Karpas-422 (cell line): Measurements from ENCODE around the gene ANXA10. TPM values are rescaled to one million over a fixed set of nuclear protein-coding genes. Genes with fewer than 3 reads are reported as not detected.

Experiments
- DNase-seq: peaks from one replicate; pipeline ENCODE4 v3.0.0-alpha.2; 2015
- H2AFZ ChIP-seq: fragments of 200-600 bp; sonication (generic); 2 replicates; pipeline ENCODE4 v1.6.1; 2014; ENCODE audit warnings: antibody characterized with exemption, low read length, mixed read lengths
- H3K27ac ChIP-seq: fragments of 200-600 bp; sonication (generic); 2 replicates; pipeline ENCODE4 v1.5.1; 2014; ENCODE audit warnings: mild to moderate bottlenecking, low read length, moderate library complexity
- H3K27me3 ChIP-seq: fragments of 200-600 bp; sonication (generic); 2 replicates; pipeline ENCODE4 v1.6.1; 2014; ENCODE audit warnings: low read length, mixed read lengths
- H3K36me3 ChIP-seq: fragments of 200-600 bp; sonication (generic); 2 replicates; pipeline ENCODE4 v1.6.1; 2014; ENCODE audit warnings: low read length, mixed read lengths; ENCODE audit not compliant: insufficient read depth
- H3K4me1 ChIP-seq: fragments of 200-600 bp; sonication (generic); 2 replicates; pipeline ENCODE4 v1.6.1; 2014; ENCODE audit warnings: mild to moderate bottlenecking, low read length, mixed read lengths
- H3K4me2 ChIP-seq: fragments of 200-600 bp; sonication (generic); 2 replicates; pipeline ENCODE4 v1.6.1; 2014; ENCODE audit warnings: low read length, low read depth, mild to moderate bottlenecking; ENCODE audit not compliant: poor library complexity, severe bottlenecking
- H3K4me3 ChIP-seq: fragments of 200-600 bp; sonication (generic); 2 replicates; pipeline ENCODE4 v1.5.1; 2014; ENCODE audit warnings: mild to moderate bottlenecking, antibody characterized with exemption, low read length, mixed read lengths
- H3K79me2 ChIP-seq: fragments of 200-600 bp; sonication (generic); 2 replicates; pipeline ENCODE4 v1.6.1; 2014; ENCODE audit warnings: mild to moderate bottlenecking, low read length, mixed read lengths
- H3K9ac ChIP-seq: fragments of 200-600 bp; sonication (generic); 2 replicates; pipeline ENCODE4 v1.6.0; 2014; ENCODE audit warnings: low read length
- H3K9me2 ChIP-seq: fragments of 200-600 bp; sonication (generic), shearing (Covaris generic); replicated peaks from 2 replicates; pipeline ENCODE4 v1.6.0; 2014; ENCODE audit warnings: mild to moderate bottlenecking, low read length, moderate library complexity; ENCODE audit not compliant: insufficient read depth
- H3K9me3 ChIP-seq: fragments of 300-700, 200-600 bp; sonication (generic); 2 replicates; pipeline ENCODE4 v1.6.1; 2014; ENCODE audit warnings: low read length, mixed read lengths
- H4K20me1 ChIP-seq: fragments of 200-600 bp; sonication (generic); 2 replicates; pipeline ENCODE4 v1.6.1; 2014; ENCODE audit warnings: mild to moderate bottlenecking, antibody characterized with exemption, low read length, low read depth; ENCODE audit not compliant: insufficient read depth
- total RNA-seq: library from RNA; depleted of rRNA; stranded (reverse); fragments of >200 nt; shearing (Covaris generic); gene quantifications from 2 replicates; pipeline ENCODE4 v1.2.3, GENCODE V29; 2014; ENCODE audit warnings: low replicate concordance

ANXA10 gene
- total RNA-seq, 1 experiment from 2014 or later, result not detected

DNA sequence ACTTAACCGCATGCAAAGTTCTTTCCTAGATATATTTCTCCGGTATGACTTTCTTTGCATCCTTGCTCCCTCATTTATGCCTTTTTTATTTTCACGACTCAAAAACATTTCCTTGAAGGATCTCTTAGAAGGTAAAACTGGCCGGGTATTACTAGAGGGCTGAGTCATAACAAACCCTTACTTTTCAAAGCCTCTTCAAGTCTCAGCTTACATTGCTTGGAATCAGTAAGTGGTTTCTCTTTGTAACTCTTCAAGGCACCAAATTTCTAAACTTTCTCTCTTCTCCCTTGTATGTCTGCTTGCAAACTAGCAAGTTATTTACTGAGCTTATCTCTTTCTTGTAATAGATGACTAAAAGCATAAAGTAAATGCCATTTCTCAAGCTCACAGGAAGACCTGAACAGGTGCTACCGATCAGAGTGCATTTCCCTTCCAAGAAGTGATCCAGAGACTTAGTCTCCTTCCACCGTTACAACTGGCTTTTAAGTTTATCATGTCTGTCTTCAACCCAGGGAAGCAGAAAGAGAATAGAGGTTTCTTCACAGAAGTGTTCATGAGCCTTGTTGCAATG, 75.5 kb downstream of the ANXA10 start:
- Histone ChIP-seq H3K27me3 (no peaks in the 10 kb centered on the region), H3K36me3 (no peaks in the 10 kb centered on the region), H3K4me2 (no peak overlapping the region), H3K9me2 (no peaks in the 10 kb centered on the region), H3K4me1 (no peaks in the 10 kb centered on the region), H3K4me3 (no peak overlapping the region), H3K9ac (no peak overlapping the region), H4K20me1 (no peaks in the 10 kb centered on the region), H2AFZ (no peak overlapping the region), H3K9me3 (no peaks in the 10 kb centered on the region), H3K79me2 (no peaks in the 10 kb centered on the region), H3K27ac (no peak overlapping the region)
- no peak for DNase-seq

DNA sequence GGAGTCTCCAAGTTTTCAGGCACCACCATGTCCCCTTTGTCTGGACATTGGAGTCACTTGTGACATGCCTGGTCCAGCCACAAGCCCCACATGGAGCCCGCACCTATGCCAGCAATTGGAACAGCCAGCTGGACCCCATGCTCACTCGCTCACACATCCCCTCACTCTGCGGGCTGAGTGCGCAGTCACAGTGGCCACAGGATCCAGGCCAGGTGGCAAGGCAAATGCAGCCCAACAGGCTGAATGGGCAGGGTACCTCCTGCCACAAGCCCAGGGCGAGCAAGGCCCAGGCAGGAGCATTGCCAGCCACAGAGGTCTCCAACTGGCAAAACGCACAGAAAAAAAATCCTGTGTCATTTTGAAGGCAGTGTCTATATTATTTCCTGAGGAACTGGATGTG, 82.0 kb downstream of the ANXA10 start:
- no peaks in the 10 kb centered on the region for H3K9me3 ChIP-seq
- no peak overlapping the region for H3K27ac ChIP-seq
- H3K4me1 ChIP-seq, result no peaks in the 10 kb centered on the region
- no peak overlapping the region for H3K9ac ChIP-seq
- no peaks in the 10 kb centered on the region for H3K36me3 ChIP-seq
- no peak overlapping the region for H3K4me3 ChIP-seq
- no peaks in the 10 kb centered on the region for H3K79me2 ChIP-seq
- no peak overlapping the region for H3K4me2 ChIP-seq
- H3K9me2 ChIP-seq, result no peaks in the 10 kb centered on the region
- no peak for DNase-seq
- no peaks in the 10 kb centered on the region for H3K27me3 ChIP-seq
- no peak overlapping the region for H2AFZ ChIP-seq
- no peaks in the 10 kb centered on the region for H4K20me1 ChIP-seq

DNA sequence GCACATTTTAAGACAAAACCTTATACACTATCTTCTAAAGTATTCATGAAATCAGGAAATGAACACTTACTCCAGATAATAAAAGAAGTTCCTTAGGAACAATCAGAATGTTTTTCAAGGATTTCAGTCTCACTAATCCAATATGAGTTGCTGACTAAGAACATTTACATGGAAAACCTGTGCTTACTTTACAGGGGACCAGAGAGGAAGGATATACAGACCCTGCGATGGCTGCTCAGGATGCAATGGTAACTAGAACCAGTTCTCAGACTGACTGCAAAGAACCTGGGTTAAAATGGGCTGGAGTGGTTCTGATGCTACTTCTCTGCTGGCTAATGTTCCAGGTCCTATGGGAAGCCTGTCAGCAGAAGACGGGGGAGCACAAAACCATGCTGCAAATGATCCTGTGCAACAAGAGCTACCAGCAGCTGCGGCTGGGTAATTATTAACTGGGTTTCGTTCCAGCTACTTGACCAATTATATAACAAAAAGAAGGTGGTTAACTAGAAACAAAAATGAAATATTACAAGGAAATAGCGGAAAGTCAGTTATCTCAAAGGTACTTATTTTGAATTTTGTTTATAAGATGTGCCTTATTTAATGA, 85.3 kb downstream of the ANXA10 start:
- no peaks in the 10 kb centered on the region for H3K27me3 ChIP-seq
- no peaks in the 10 kb centered on the region for H4K20me1 ChIP-seq
- no peaks in the 10 kb centered on the region for H3K9me2 ChIP-seq
- H3K4me3 ChIP-seq, result no peak overlapping the region
- no peak for DNase-seq
- no peak overlapping the region for H2AFZ ChIP-seq
- no peak overlapping the region for H3K4me2 ChIP-seq
- H3K4me1 ChIP-seq, result no peaks in the 10 kb centered on the region
- no peak overlapping the region for H3K9ac ChIP-seq
- no peak overlapping the region for H3K27ac ChIP-seq
- H3K9me3 ChIP-seq, result no peaks in the 10 kb centered on the region
- H3K79me2 ChIP-seq, result no peaks in the 10 kb centered on the region
- no peaks in the 10 kb centered on the region for H3K36me3 ChIP-seq

DNA sequence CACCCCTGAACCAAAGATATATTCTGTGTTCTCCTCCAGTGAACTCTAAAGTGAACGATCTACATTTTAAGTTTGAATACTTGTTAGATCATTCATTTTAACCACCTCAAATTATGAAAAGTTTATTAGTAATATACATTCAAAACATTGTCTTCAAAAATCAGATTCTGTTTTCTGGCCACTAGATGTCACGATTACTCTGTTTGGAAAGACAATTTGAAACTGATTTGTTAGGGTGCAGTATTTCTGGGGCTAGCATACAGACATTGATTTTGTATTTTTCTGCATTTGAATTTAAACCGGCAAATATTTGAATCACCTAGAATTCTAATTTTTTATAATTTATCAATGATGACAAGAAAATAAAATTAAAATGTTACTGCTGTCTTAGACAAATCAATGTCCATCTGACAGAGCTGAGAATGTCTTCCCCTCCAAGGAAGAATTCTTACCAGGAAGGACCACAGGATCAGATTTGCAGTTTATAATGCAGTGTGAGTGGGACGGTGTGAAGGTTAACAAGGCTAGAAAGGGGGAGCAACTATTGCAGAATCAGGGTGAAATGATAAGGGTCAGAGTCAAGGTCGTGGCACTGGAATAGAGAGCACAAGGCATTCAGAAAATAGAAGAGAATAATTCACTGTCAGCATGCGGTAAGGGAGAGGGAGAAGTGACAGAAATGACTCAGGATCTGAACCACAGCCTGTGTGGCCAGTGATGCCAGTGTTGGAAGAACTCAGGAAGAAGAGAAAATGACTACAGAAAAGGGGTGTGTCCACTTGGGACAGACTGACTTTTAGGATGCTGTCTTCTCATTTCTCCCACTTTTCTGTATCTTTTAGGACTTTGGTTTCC, 91.6 kb downstream of the ANXA10 start:
- Histone ChIP-seq H3K9me3 (no peaks in the 10 kb centered on the region), H3K4me2 (no peak overlapping the region), H3K36me3 (no peaks in the 10 kb centered on the region), H3K9ac (no peak overlapping the region), H2AFZ (no peak overlapping the region), H3K27me3 (no peaks in the 10 kb centered on the region), H3K4me3 (no peak overlapping the region), H3K9me2 (no peaks in the 10 kb centered on the region), H3K4me1 (no peaks in the 10 kb centered on the region), H4K20me1 (no peaks in the 10 kb centered on the region), H3K79me2 (no peaks in the 10 kb centered on the region), H3K27ac (no peak overlapping the region)
- peak; percentile 75 for DNase-seq

DNA sequence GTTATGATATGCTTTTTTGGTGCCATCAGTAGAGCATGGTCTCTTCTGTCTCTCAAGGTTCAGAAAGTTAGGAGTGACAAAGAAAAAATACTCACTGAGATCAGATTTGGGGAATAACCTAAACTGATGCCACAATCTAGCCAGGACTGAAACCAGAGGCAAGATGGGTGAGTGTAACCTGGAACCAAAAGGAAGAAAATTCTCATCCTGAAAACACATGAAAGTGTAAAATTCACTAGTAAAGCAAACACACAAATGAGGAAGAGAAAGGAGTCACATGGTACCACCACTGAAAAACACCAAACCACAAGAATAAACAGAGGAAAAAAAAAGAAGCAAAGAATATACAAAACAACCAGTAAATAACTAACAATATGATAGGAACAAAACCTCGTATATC, 96.4 kb downstream of the ANXA10 start:
- H3K9me2 ChIP-seq, result no peaks in the 10 kb centered on the region
- H3K36me3 ChIP-seq, result no peaks in the 10 kb centered on the region
- H3K27me3 ChIP-seq, result no peaks in the 10 kb centered on the region
- no peaks in the 10 kb centered on the region for H3K9me3 ChIP-seq
- no peaks in the 10 kb centered on the region for H3K79me2 ChIP-seq
- no peak overlapping the region for H3K4me2 ChIP-seq
- no peak overlapping the region for H2AFZ ChIP-seq
- H3K4me3 ChIP-seq, result no peak overlapping the region
- no peak overlapping the region for H3K9ac ChIP-seq
- DNase-seq, result no peak
- no peaks in the 10 kb centered on the region for H4K20me1 ChIP-seq
- H3K4me1 ChIP-seq, result no peaks in the 10 kb centered on the region
- no peak overlapping the region for H3K27ac ChIP-seq

DNA sequence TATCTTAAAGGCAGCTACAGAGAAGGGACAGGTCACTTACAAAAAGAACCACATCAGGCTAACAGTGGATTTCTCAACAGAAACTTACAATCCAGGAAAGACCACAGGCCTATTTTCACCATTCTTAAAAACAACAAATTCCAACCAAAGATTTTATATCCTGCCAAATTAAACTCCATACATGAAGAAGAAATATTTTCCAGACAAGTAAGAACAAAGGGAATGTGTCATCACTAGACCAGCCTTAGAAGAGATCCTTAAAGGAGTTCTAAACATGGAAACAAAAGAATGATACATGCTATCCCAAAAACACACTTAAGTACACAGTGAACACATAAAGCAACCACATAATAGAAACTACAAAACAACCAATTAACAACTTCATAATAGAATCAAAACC, 105.6 kb downstream of the ANXA10 start:
- no peaks in the 10 kb centered on the region for H3K4me1 ChIP-seq
- no peak overlapping the region for H2AFZ ChIP-seq
- H3K4me2 ChIP-seq, result no peak overlapping the region
- H3K27me3 ChIP-seq, result no peaks in the 10 kb centered on the region
- no peak overlapping the region for H3K4me3 ChIP-seq
- H3K79me2 ChIP-seq, result no peaks in the 10 kb centered on the region
- H3K27ac ChIP-seq, result no peak overlapping the region
- no peaks in the 10 kb centered on the region for H3K36me3 ChIP-seq
- no peaks in the 10 kb centered on the region for H4K20me1 ChIP-seq
- no peaks in the 10 kb centered on the region for H3K9me2 ChIP-seq
- no peaks in the 10 kb centered on the region for H3K9me3 ChIP-seq
- DNase-seq, result no peak
- no peak overlapping the region for H3K9ac ChIP-seq

DNA sequence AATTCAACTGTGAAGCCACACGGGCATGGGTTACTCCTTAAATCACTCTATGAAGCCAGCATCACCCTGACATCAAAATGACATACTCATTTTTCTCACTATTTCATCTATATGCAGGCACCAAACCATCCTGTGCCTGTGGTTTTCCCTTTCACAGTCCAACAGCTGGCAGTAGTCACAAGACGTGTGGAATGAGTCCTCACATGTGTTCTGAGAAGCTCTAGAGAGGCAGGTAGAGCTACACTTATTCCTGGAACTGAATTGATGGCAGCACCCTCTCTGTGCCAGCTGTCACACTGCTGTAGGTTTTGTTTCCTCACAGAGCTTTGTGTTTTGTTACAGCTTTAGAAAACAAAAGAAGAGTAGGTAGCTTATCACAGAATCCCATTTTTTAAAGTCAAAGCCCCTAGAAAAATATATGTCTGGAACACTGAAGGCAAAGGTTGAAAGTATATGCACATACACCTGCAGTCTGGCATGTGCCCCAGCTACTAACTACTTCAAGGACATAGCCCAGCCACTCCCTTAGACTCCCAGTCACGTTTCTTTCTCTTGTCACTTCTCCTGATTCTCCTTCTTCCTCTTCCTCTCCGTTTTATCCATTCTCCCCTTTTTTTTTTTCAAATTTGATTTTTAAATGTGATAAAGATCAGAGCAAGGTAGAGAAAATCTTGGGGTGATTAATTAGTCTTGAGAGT, 107.1 kb downstream of the ANXA10 start:
- no peaks in the 10 kb centered on the region for H3K4me1 ChIP-seq
- H3K9me3 ChIP-seq, result no peaks in the 10 kb centered on the region
- no peak for DNase-seq
- H3K4me2 ChIP-seq, result no peak overlapping the region
- H3K27me3 ChIP-seq, result no peaks in the 10 kb centered on the region
- H3K79me2 ChIP-seq, result no peaks in the 10 kb centered on the region
- H4K20me1 ChIP-seq, result no peaks in the 10 kb centered on the region
- no peak overlapping the region for H3K27ac ChIP-seq
- H3K4me3 ChIP-seq, result no peak overlapping the region
- no peaks in the 10 kb centered on the region for H3K36me3 ChIP-seq
- no peak overlapping the region for H3K9ac ChIP-seq
- H3K9me2 ChIP-seq, result no peaks in the 10 kb centered on the region
- H2AFZ ChIP-seq, result no peak overlapping the region

DNA sequence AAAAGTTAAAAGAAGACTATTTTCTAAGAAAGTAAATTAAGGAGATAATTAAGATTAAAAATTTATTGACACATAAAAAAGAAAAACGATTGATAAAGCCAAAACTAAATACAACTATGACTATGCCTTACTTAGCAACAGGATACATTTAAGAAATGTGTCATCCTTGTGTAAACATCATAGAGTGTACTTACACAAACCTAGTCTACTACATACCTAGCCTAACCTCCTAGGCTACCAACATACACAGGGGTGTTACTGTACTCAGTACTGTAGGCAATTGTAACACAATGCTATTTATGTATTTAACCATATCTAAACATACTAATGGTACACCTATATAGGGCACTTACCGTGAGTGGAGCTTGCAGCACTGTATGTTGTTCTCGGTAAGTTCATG, 108.3 kb downstream of the ANXA10 start:
- H3K4me1 ChIP-seq, result no peaks in the 10 kb centered on the region
- no peaks in the 10 kb centered on the region for H3K79me2 ChIP-seq
- H4K20me1 ChIP-seq, result no peaks in the 10 kb centered on the region
- no peaks in the 10 kb centered on the region for H3K9me3 ChIP-seq
- H3K4me2 ChIP-seq, result no peak overlapping the region
- H2AFZ ChIP-seq, result no peak overlapping the region
- H3K9ac ChIP-seq, result no peak overlapping the region
- no peak overlapping the region for H3K27ac ChIP-seq
- no peaks in the 10 kb centered on the region for H3K36me3 ChIP-seq
- H3K4me3 ChIP-seq, result no peak overlapping the region
- DNase-seq, result no peak
- H3K27me3 ChIP-seq, result no peaks in the 10 kb centered on the region
- H3K9me2 ChIP-seq, result no peaks in the 10 kb centered on the region
